Omental fat pad (tissue), 4 donors: ENCODE measurements around the gene LPCAT1. TPM values are rescaled to one million over a fixed set of nuclear protein-coding genes. Genes with fewer than 3 reads are reported as not detected.

Source experiments
- ATAC-seq: fragments of 150-250 bp; one replicate; pipeline ENCODE4 v1.9.1; 2016; ENCODE audit warnings: mild to moderate bottlenecking, moderate library complexity; ENCODE audit not compliant: low FRiP score
- DNase-seq: peaks from one replicate; pipeline ENCODE4 v3.0.0-alpha.2; 2019; ENCODE audit warnings: low spot score
- CTCF ChIP-seq, 3 donors: fragments of 450-650 bp; IDR thresholded peaks; one replicate each; pipeline ENCODE4 v1.5.1; 2016 to 2017; ENCODE audit warnings: antibody characterized with exemption in 3 of 3, mild to moderate bottlenecking in 3 of 3, moderate library complexity in 2 of 3
- total RNA-seq, 4 donors: library from RNA; depleted of rRNA; stranded (reverse); fragments of >200 nt; gene quantifications; one replicate each; pipeline ENCODE4 v1.1.0, GENCODE V29; 2016

LPCAT1 gene
- total RNA-seq, 4 donors from 2014 or later, result 22.3 to 37.1 (median 34.5) TPM

GRCh38 chr5:1538741-1539392 lies 15.1 kb upstream of the LPCAT1 start:
- ATAC-seq (no peak), DNase-seq (no peak)
- TF ChIP-seq CTCF (IDR thresholded peaks at IDR 0.05), result no peak

- DNase-seq (no peak), ATAC-seq (no peak)
- TF ChIP-seq CTCF (IDR thresholded peaks at IDR 0.05), result no peak
Measured at GRCh38 chr5:1538276-1538675, 14.5 kb upstream of the LPCAT1 start.

- DNase-seq (no peak), ATAC-seq (no peak)
- TF ChIP-seq CTCF (IDR thresholded peaks at IDR 0.05), result no peak
Measured at GRCh38 chr5:1537603-1538154, 13.9 kb upstream of the LPCAT1 start.

- no peak for TF ChIP-seq CTCF (IDR thresholded peaks at IDR 0.05)
- ATAC-seq (no peak), DNase-seq (no peak)
Measured at GRCh38 chr5:1536871-1537602, 13.3 kb upstream of the LPCAT1 start.

- ATAC-seq (no peak), DNase-seq (no peak)
- TF ChIP-seq CTCF (IDR thresholded peaks at IDR 0.05), result no peak
Measured at GRCh38 chr5:1536322-1536845, 12.6 kb upstream of the LPCAT1 start.

- ATAC-seq, result no peak
Measured at GRCh38 chr5:1535646-1536045, 11.9 kb upstream of the LPCAT1 start.

More at GRCh38 chr5:1535646-1536045, 11.9 kb upstream of the LPCAT1 start:
- TF ChIP-seq CTCF (IDR thresholded peaks at IDR 0.05), result no peak
- DNase-seq, result no peak
